Neural cell (in vitro differentiated cells): ENCODE results near the gene AGTPBP1.

Source experiments
- CTCF ChIP-seq: fragments of 450-650 bp; IDR thresholded peaks from 2 replicates; pipeline ENCODE4 v1.5.1; 2014; ENCODE audit warnings: antibody characterized with exemption, mild to moderate bottlenecking, moderate library complexity; ENCODE audit not compliant: poor library complexity, severe bottlenecking
- EZH2 ChIP-seq: fragments of 200-600, 300-800 bp; shearing (Covaris generic), sonication (generic); IDR thresholded peaks from 2 replicates; pipeline ENCODE4 v1.6.1; 2014; ENCODE audit warnings: antibody characterized with exemption, low read length, borderline replicate concordance, mild to moderate bottlenecking; ENCODE audit not compliant: insufficient read depth, poor library complexity, severe bottlenecking
- MXI1 ChIP-seq: fragments of 450-650 bp; conservative IDR thresholded peaks from 2 replicates; pipeline ENCODE4 v1.6.1; 2014; ENCODE audit warnings: antibody characterized with exemption, mild to moderate bottlenecking; ENCODE audit not compliant: poor library complexity, severe bottlenecking

- TF ChIP-seq CTCF (no peak), MXI1 (no peak), EZH2 (no peak)
These were observed 208.2 kb downstream of the AGTPBP1 start for GRCh38 chr9:85533538-85533937.
